Measurements from ENCODE around the gene FLRT2.

Gene FLRT2

DNA sequence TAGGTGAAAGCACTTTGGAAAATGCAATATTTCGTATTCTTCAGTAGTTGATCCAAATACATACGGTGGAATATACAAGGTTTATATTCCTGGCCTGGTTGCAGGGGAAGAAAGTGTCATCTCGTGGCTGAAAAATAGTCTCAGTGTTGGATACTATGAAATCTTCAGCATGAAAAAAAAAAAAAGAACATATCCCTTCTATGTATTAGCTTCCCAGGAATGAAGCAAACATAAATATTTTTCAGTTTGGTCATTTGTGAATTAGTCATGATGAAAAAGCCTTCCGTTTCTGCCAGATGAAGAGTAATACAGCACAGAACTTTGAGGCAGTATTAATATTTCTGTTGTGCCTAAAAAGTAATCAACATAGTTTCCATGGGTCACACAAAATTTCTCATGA, 36.7 kb downstream of the FLRT2 start:
- DNase-seq = no peak

DNA sequence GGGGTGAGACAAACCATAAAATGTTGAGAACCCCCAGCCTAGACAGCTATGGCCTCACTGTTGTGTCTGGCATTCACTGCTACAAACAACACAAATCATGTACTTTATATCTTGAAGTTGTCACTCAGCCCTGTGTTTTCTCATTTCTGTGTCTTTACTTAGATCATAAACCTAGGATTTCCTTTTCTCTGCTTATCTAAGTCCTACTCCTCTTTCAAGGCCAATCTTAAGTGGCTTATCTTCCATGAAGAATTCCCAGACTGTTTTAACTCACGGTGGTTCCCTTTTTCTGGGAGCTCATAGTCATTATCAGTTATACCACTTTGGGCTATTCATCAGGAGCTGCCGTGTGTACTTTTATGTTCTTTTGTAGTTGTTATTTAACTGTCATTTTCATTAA, 42.1 kb downstream of the FLRT2 start:
- DNase-seq = no peak

DNA sequence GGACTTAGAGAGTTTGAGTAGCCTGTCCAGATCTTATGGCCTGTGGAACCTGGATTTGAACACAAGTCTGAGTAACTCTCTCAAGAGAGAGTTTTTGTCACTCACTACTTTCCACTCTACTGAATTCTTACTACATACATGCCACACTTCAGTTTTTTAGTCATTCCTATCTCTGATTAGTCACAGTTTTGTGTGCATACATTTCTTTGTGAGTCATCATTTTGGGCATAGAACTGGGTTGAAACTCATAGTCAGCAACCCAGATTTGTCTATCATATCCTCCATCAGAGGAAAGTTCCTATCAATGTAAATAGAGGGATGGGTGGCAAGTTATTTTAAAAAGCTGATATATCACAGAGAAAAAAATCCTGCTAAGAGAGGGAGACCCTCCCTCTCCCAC, 42.9 kb downstream of the FLRT2 start:
- DNase-seq = no peak

DNA sequence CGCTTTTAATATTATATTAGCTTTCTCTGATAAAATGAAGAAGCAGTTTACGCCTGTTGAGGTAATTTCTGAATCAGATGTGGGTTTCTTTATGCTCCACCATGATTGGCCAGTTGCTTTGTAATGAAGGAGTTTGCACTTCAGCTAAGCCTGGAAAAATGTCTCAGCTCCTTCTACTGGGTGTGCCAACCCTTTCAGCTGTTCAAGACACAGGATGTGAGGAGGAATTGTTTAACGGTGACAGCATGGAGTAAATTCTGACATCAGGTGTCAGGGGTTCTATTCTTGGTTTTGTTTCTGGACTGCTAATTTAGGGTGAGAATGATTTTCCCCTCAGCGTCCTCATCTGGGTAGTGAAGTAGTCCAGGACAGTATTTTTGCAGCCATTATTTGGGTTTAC, 43.5 kb downstream of the FLRT2 start:
- DNase-seq = no peak

DNA sequence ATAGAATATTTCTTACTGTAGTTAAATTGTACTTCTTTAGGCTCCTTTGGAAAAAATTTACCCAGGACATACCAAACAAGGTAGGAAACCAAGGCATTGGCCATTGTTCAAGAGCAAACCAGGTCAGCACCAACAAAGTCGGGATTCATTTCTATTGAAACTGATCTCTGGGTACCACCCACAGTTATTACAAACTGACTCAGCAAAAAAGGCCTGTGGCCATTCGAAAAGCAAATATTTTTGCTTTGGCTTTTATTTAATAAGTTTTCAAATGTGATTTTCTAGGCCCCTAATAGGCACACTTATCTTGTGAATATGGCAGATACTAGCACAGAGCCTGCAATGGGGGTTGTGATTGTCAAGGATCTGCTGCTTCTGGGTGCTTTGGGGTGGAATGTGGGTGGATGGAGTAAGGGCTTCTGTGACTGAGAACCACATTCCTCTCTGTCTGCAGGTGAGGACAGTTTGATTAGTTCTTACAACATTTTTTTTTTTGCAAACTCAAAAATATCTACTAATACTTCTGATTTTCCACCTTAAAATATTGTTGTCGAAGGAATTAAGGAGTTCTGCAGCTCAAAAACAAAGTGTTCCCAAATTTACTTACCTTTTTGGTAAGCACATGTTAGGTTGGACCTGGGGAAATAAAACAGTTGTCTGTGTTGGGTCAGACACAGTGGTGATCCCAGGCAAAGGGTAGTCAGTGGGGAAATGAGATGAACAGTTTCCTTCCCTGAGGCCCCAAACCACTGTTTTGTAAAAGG, 45.1 kb downstream of the FLRT2 start:
- no peak for DNase-seq

DNA sequence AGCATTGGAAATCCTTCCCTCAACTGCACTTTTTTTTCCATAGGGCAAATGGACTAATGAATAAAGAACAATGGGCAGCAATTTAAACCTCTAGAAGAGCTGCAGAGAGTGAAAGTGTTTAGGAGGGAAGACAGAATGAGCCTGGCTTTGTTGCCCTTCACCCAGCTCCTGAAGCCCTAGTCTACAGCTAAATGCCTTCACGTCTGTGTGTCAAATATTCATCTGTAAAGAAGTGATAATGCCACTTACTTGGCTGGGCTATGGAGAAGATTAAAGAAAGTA, 45.6 kb downstream of the FLRT2 start:
- DNase-seq = no peak

DNA sequence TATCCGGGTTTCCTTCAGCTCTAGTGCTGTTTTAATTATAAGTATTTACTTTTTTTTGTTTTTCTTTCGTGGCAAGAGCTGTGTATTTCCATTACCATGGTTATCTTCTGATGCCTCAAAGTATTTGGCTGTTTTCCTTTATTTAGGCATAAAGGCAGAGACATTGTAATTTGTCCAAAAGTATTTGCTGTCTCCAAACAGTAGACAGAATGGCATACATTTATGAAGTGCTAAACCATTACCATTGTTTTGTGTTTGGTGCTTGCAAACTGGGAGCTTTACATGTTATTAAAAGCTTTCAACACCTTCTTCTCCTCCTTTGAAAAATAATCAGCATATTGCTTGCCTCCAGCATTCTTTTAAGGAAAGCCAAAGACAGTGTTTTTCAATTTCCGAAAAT, 46.3 kb downstream of the FLRT2 start:
- DNase-seq = no peak

DNA sequence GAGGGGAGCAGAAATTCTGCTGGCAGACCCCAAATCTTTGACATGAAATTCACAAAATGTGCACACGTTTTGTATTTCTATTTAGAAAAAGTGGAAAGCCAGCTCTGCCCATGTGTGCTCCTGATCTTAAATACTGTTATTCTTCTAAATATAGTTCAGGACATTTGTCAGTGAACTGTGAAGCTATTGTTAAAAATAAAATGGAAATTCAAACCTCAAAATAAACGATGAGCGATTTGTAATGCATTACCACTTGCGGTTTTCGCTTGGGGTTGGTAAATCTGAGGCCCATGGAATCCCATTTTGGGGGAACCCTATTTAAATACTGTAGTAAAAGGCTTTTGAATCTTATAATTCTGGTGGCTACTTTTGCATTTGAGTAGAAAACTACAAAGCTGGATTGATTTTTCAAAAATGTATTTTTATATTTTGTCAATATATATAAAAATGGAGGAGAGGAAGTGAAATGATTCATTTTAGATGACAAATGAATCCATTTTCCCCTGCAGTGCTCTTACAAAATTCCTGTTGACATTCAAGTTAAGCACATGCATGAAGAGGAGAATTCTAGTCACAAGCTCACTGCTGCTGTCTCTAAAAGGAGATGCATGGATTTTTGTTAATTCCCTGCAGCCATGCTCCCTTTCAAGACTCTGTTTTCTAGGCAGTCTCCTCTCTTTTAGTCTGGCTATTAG, 47.1 kb downstream of the FLRT2 start:
- no peak for DNase-seq

DNA sequence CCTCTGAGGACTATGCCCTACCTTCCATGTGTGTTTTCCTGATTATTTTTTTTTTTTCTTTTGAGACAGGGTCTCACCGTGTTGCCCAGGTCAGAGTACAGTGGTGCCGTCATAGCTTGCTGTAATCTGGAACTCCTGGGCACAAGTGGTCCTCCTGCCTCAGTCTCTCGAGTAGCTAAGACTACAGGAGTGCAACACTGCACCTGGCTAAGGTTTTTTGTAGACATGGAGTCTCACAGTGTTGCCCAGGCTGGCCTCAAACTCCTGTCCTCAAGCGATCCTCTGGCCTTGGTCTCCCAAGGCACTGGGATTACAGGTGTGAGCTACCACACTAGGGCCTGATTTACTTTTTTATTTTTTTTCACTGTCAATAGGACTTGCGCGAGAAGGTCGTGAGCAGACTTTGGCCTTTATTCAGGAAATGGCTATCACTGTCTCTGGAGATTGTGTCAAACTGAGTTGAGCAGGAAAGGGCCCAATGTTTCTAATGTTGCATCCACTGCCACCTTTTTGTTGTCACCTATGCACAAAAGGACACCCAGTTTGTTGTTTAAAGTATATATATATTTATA, 47.7 kb downstream of the FLRT2 start:
- no peak for DNase-seq

DNA sequence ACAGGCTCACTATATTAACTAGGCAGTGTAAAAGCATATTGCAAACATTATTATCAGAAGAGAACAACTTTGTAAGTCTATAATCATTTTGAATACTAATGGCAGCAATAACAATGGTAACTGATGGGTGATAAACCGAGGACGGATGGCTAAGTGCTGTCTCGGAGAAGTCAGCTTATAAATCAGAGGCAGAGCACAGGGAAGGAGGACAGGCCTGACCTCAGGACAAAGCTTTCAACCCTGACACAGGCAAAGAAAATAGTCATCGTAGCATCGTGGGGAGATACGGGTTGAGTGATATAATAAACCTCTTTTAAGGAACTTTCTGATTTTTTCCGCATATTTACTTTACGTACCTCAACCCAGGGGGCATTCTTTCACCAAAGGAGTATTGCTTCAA, 48.4 kb downstream of the FLRT2 start:
- no peak for DNase-seq

DNA sequence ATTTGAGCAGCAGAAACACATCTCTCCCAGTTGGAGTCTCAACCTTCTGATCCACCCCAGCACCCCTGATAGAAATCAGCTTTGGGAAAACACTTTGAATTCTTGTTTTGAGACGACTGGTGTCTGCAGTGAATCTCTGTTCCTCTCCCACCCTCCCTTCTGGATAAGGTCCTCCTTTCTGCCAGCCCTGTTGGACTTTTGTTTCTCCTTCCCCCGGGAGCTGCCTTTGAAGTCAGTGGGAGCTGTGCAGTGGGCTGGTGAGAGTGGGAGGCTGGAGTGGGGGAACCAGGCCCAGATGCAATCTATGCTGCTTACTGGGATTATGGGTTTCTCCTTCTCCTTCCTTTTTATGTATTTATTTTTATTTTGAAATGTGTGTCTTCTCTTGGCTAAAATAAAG, 49.0 kb downstream of the FLRT2 start:
- no peak for DNase-seq

DNA sequence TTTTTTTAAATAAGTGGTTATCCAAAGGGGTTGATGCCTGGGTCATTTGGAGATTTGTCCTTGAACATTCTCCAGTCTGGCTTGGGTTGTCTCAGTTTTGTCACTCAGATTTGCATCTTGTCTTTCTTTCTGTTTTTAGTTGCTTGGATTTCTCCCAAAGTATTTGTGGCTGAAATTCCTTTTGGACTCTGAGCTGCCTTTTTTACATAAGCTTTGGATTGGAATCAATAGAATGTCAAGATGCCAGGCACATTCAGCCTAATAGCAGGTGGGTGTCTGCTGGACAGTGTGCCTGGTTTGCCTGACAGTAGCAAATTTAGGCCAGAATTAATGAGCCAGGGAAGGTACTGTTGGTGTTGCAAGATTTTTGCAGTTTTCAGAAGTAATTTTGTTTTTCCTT, 50.0 kb downstream of the FLRT2 start:
- DNase-seq = no peak

DNA sequence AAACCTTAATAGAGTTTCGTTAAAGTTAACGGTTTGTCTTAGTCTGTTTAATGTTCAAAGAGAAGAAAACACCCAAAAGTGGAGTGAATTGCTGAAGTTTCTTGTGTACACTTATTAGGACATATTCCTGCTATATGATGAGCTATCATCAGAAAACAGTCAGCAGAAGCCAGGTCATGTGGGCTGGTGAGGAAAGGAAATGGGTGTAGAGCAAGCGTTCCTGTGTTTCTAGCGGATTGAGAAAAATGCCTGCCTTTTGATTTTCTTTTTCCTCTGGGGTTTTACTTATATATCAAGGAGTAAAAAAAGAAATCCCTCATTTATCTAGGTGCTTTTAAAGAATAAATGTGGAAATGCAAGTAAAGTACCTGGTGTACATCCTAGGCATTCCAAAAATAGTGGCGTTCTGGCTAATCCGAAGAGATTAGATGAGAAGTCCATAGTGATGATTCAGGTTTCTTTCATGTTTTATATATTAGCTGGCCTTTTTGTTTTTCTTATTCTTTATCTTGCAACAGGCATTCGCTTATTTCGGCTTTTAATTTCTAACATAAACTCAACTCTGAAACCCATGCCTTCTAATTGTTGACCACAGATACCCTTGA, 50.7 kb downstream of the FLRT2 start:
- no peak for DNase-seq

DNA sequence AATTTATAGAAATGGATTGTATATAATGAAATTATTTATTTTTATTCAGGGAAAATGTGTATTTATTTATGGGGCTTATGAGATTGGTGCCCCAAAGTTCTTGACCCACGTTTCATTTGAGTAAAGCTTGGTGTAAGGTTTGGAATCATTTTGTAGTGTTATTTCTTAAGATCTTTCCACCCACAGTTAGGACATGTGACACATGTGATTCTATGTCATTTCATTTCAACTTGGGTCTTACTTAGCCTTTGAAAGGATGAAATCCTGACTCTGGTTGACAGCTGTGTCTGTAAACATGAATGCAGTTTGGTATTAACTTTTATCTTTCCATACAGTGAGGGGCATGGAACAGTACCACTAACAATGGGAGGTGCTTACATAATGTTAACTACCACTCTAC, 51.7 kb downstream of the FLRT2 start:
- no peak for DNase-seq

DNA sequence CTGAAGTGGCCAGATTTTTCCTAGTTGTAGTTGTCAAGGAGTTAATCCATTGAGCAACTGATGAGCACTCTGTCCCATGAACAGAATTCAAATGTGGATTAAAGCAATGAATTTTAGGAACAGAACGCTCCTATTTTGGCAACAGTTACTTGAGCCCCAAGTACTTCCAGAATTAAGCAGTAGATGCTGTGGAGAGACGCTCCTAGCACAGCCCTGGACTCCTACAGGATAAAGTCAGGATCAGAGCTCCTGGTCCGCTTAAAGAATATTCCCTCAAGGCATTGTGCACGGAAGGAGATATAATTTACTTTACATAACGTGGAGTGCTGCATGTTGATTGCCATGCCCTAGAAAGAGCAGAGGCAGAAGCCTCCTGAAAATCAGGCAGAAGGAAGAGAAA, 53.4 kb downstream of the FLRT2 start:
- DNase-seq = no peak

DNA sequence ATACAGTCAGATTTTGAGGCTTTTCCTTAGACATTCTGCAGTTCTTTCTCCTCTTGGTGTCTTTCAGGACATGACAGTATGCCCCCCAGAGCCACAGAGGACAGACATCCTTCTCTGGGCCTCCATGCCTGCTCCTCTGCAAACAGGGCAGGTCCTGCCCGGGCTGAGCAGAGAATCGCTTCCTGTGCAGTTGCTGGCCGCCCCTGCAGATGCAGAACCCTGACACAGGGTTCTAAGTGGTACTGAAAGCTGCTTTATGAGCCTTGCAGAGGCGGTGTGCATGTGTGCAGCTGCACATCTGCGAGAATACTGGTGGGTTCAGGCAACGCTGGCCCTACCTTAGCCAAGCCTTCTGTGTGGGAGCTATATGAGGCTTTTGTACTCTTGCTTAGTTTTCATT, 54.5 kb downstream of the FLRT2 start:
- DNase-seq = no peak

DNA sequence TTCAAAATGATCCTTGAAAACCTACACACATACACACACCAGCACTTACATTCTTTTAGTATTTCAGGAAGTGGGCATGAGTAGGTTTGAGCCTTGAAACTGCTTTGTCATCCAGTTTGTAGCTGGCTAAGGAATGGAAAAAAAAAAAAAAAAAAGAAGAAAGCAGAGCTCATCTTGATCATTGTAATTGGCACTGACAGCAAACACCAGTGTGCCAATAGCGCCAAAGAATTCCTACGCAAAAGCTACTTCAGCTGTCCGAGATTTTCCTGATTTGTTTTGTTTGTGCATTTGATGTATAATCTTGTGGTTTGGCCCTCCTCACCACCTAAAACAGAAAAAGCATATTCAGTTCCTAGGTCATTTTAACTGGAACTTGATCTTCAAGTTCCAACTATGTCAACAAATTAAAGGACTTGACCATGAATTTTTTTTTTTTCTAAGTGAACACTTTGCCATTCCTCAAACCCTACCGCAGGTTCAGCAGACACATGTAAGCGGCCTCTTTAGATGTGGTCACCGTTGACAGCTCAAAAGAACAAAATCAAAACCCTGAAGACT, 57.3 kb downstream of the FLRT2 start:
- no peak for DNase-seq

DNA sequence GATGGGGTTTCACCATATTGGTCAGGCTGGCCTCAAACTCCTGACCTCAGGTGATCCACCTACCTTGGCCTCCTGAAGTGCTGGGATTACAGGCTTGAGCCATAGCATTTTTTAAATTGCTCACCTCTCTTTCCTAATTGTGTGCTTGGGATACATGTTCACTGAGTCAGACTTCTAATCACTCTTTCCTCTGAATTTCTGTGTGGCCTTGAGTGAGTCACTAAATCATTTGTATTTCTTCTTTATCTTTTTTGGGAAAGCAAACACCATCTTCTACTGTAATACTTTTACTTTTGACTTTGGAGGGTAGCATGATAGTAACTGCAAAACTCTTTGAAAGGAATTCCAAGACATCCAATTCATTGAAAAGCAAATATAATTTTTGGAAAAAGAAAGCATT, 60.8 kb downstream of the FLRT2 start:
- DNase-seq = no peak

DNA sequence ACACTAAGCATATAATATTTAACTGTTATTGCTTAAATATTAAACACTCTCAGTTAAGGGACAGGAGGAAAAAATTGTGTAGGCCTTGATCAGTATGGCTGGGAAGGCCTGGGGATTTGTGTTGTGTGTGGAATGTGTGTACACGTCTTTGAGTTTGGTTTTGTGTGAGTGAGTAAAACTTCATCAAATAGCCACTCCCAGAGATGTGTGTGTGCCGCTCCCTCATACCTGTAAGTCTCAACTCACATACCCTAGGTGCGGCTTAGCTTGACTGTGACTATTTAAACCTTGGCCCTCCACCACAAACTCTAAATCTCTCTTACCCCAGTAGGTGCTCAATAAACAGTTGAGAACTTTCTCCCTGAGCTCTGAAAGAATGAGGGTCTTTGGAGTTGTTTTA, 64.3 kb downstream of the FLRT2 start:
- DNase-seq = no peak

DNA sequence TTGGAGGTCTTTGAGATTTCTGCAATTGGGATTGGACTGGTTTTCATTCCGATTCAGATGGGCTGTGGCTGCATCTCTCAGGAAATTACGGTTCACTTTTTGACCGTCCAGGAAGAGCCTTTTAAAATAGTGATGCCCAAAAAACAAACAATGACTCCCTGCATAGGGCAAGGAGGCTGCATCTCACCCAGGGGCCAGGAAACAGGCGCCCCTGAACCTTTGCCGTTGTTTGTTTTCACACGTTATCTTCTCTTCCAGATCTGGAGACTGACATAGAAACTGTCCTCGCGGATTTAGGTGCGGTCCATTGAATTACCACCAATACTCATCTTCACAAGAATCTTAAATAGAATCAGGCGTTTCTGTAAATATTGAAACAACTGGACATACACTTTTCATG, 66.0 kb downstream of the FLRT2 start:
- no peak for DNase-seq

DNA sequence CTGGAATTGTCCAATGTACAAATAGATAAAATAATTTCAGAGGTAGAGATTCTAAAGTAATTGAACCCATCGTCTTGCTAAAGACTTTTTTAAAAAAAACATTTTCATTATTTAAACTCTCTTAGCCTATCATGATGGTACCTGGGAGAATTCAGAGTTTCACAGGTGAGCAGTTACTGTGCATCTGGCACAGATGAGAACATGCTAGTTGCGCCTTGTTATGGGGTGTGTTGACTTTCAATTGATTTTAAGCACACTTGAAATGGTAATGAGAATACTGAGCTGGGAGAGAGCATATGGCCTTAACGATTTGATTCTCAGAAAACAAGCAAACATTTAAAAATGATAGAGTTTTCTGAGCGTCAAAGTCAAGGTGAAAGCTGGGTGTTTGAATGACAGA, 66.6 kb downstream of the FLRT2 start:
- no peak for DNase-seq

DNA sequence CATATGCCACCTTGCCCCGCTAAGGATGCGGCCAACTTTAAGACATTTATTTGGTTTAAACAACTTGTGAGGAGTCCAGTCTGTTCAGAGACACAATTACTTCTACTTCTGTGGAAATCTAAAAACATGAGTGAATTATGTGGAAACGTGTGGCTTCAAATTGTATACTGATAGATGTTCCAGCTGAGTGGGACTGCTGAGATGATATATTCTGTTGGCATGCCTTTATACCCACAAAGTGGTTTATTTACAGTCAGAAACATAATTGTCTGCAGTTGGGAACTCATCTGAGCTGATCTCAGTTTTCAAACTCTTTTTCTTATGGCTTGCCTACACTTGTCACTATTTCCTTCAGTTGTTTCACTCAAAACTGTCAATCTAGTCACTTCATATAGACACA, 67.8 kb downstream of the FLRT2 start:
- no peak for DNase-seq

DNA sequence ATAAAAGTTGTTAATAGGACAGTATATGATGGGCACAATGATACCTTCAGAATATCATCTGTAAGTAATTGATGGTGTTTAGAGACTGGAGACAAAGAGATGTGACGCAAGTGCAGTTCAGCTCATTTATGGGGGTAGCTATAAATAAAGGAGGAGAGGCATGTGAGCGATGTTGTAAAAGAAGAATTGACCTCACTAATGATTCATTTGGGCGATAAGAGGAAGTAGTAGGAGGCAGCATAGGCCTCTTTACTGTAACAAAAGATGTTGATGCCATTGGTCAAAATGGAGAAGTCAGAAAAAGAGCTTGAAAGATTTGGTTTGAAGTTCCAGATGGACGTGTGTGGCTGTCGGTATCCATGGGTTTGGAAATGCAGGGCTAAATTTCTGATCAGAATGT, 70.0 kb downstream of the FLRT2 start:
- DNase-seq = no peak

DNA sequence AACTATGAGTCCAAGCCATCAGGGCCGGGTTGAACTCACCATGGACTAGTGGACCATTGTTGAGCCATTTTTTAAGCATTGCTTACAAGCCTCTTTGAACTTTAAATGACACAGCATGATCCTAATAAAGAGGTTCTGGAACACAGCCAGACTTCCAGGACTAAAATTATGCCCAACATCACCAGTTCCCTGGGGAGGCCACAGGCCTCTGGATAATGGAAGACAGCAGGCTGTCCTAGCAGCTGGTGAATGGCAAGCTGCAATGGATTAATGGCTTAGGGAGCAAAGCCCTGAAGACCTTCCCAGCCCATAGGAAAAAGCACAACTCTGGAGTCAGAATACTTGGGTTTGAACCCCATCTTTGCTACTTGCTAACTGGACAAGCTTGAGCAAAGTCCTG, 71.3 kb downstream of the FLRT2 start:
- no peak for DNase-seq

Measured in CD4-positive, alpha-beta T cell treated with Interleukin-21 for 1 hour (primary cell).